SJSA1 (cell line): ENCODE data around the gene MSTO1. TPM values are rescaled to one million over a fixed set of nuclear protein-coding genes. Genes with fewer than 3 reads are reported as not detected.
"Not testable (repeated sequence)": the region's sequence is repeated elsewhere in the genome, so short reads cannot be mapped to it uniquely, and the experiment has no call there.

Experiments
- DNase-seq, 2 experiments: peaks; one replicate each; pipeline ENCODE4 v3.0.0-alpha.2; 2015 to 2020; ENCODE audit warnings: low spot score in 2 of 2, low read depth in 1 of 2
- H3K27ac ChIP-seq: fragments of 250-450 bp; sonication (Bioruptor Pico); 2 replicates; pipeline ENCODE4 v1.5.1; 2020; ENCODE audit warnings: mild to moderate bottlenecking, moderate library complexity
- H3K27me3 ChIP-seq: fragments of 250-450 bp; sonication (Bioruptor Pico); replicated peaks from 2 replicates; pipeline ENCODE4 v1.5.1; 2020; ENCODE audit warnings: mild to moderate bottlenecking, moderate library complexity
- H3K36me3 ChIP-seq: fragments of 250-450 bp; sonication (Bioruptor Pico); 2 replicates; pipeline ENCODE4 v1.5.1; 2020; ENCODE audit warnings: mild to moderate bottlenecking
- H3K4me1 ChIP-seq: fragments of 250-450 bp; sonication (Bioruptor Pico); replicated peaks from 2 replicates; pipeline ENCODE4 v1.6.1; 2021; ENCODE audit warnings: mild to moderate bottlenecking
- H3K4me3 ChIP-seq: fragments of 250-450 bp; sonication (Bioruptor Pico); 2 replicates; pipeline ENCODE4 v1.5.1; 2020; ENCODE audit warnings: mild to moderate bottlenecking
- H3K9me3 ChIP-seq: fragments of 250-450 bp; sonication (Bioruptor Pico); replicated peaks from 2 replicates; pipeline ENCODE4 v1.5.1; 2020; ENCODE audit warnings: mild to moderate bottlenecking
- total RNA-seq: library from RNA; depleted of rRNA; stranded (reverse); fragments of >200 nt; shearing (Covaris generic); gene quantifications from 2 replicates; pipeline ENCODE4 v1.2.3, GENCODE V29; 2014

The MSTO1 gene
- total RNA-seq, 1 experiment from 2014 or later: 34.0 TPM

- not testable (repeated sequence) for H3K27ac ChIP-seq, H3K9me3 ChIP-seq, H3K36me3 ChIP-seq, DNase-seq, H3K4me1 ChIP-seq, H3K4me3 ChIP-seq, H3K27me3 ChIP-seq
Measured at GRCh38 chr1:155595877-155596474, 14.0 kb upstream of the MSTO1 start.

GRCh38 chr1:155596864-155597263 is 13.2 kb upstream of the MSTO1 start:
- H3K27ac ChIP-seq: no peak overlapping the region
- H3K27me3 ChIP-seq: no peaks in the 10 kb centered on the region
- no peaks in the 10 kb centered on the region; the same call in 1 of the 2 replicates for H3K4me1 ChIP-seq
- H3K36me3 ChIP-seq: no peaks in the 10 kb centered on the region
- H3K4me3 ChIP-seq: no peak overlapping the region
- H3K9me3 ChIP-seq: no peaks in the 10 kb centered on the region
- no peak for DNase-seq

DNA sequence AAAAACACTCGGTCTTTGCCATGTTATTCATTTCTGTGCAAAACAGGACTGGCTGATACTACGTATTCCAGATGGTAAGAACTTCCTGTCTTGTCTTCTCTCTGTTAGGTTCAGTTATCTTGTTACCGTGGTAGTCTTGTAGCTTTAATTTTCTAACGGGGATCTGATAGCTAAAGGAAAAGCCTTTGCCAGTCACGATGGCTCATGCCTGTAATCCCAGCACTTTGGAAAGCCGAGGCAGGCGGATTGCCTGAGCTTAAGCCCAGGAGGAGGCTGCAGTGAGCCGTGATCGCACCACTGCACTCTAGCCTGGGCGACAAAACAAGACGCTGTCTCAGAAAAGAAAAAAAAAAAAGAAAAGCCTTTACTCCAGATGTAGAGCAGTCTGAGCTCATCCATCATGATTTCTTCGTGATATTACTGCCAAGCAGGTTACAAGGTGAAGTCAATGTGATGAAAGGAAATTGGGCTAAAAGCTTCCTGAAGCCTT is 11.1 kb upstream of the MSTO1 start:
- H3K36me3 ChIP-seq: no peaks in the 10 kb centered on the region
- H3K9me3 ChIP-seq: no peaks in the 10 kb centered on the region
- no peak overlapping the region for H3K27ac ChIP-seq
- H3K4me3 ChIP-seq: no peak overlapping the region
- no peak for DNase-seq
- no peaks in the 10 kb centered on the region; the same call in 1 of the 2 replicates for H3K4me1 ChIP-seq
- no peaks in the 10 kb centered on the region for H3K27me3 ChIP-seq

- not testable (repeated sequence) for H3K9me3 ChIP-seq, H3K27ac ChIP-seq, H3K4me3 ChIP-seq, H3K4me1 ChIP-seq, H3K36me3 ChIP-seq, DNase-seq, H3K27me3 ChIP-seq
Measured at GRCh38 chr1:155599828-155600572, 10.0 kb upstream of the MSTO1 start.

DNA sequence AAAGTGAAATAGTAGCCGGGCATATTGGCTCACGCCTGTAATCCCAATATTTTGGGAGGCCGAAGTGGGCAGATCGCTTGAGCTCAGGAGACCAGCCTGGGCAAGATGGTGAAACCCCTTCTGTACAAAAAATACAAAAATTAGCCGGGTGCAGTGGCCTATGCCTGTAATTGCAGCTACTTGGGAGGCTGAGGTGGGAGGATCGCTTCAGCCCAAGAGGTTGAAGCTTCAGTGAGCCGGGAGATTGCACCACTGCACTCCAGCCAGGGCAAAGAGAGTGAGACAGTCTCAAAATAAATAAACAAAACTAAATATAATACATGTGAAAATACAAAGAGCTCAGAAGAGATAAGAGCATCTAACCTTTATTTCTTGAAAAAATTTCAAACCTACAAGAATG is 2.3 kb upstream of the MSTO1 start:
- H3K27me3 ChIP-seq: no peaks in the 10 kb centered on the region
- H3K4me1 ChIP-seq: peaks cover 3% of the 10 kb centered on the region; the same call in 1 of the 2 replicates
- H3K36me3 ChIP-seq: peaks cover 7% of the 10 kb centered on the region
- H3K4me3 ChIP-seq: no peak overlapping the region
- H3K9me3 ChIP-seq: no peaks in the 10 kb centered on the region
- H3K27ac ChIP-seq: no peak overlapping the region
- peak; percentile 10 to 55 for DNase-seq

DNA sequence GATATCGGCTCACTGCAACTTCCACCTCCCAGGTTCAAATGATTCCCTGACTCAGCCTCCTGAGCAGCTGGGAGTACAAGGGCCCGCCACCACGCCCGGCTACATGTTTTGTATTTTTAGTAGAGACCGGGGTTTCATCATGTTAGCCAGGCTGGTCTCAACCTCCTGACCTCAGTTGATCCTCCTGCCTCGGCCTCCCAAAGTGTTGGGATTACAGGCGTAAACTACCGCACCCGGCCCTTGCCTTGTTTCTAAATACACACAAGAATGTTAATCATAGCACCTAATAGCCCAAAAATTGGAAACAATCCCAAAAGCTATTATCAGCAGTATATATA is 1.2 kb upstream of the MSTO1 start:
- Histone ChIP-seq H3K4me1 (peaks cover 3% of the 10 kb centered on the region; the same call in 1 of the 2 replicates), H3K27ac (no peak overlapping the region), H3K4me3 (no peak overlapping the region), H3K9me3 (no peaks in the 10 kb centered on the region), H3K36me3 (peaks cover 8% of the 10 kb centered on the region), H3K27me3 (no peaks in the 10 kb centered on the region)
- DNase-seq: no peak

DNA sequence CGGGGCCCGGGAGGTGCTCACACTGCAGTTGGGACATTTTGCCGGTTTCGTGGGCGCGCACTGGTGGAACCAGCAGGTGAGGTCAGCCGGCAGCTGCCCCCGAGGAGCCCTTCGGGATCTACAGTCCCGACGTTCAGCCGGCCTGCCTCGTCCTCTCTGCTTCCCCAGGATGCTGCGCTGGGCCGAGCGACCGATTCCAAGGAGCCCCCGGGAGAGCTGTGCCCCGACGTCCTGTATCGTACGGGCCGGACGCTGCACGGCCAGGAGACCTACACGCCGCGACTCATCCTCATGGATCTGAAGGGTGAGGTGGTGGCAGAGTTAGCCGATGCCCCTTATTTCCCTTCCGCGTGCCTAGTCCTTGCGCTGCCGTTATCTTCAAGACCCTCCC is 234 bp downstream of the MSTO1 start:
- DNase-seq, H3K9me3 ChIP-seq, H3K4me1 ChIP-seq, H3K27ac ChIP-seq, H3K27me3 ChIP-seq: not testable (repeated sequence)
- Histone ChIP-seq H3K36me3 (peaks cover 12% of the 10 kb centered on the region), H3K4me3 (peak overlapping the region; percentile 43)

- H3K36me3 ChIP-seq: peaks cover 12% of the 10 kb centered on the region
- not testable (repeated sequence) for H3K27ac ChIP-seq, H3K4me1 ChIP-seq, H3K4me3 ChIP-seq, H3K27me3 ChIP-seq, DNase-seq, H3K9me3 ChIP-seq
Measured at GRCh38 chr1:155613226-155613625, 3.2 kb downstream of the MSTO1 start.

- no peak for DNase-seq
- Histone ChIP-seq H3K9me3 (0 out of 2 replicates have a peak, but pooled peaks cover 4% of the 10 kb centered on the region), H3K27ac (no peak overlapping the region), H3K4me3 (no peak overlapping the region), H3K4me1 (no peaks in the 10 kb centered on the region), H3K27me3 (no peaks in the 10 kb centered on the region), H3K36me3 (no peaks in the 10 kb centered on the region)
Measured at GRCh38 chr1:155622191-155622590, 12.2 kb downstream of the MSTO1 start.

GRCh38 chr1:155623357-155623756 is 13.3 kb downstream of the MSTO1 start:
- H3K27me3 ChIP-seq: no peaks in the 10 kb centered on the region

DNA sequence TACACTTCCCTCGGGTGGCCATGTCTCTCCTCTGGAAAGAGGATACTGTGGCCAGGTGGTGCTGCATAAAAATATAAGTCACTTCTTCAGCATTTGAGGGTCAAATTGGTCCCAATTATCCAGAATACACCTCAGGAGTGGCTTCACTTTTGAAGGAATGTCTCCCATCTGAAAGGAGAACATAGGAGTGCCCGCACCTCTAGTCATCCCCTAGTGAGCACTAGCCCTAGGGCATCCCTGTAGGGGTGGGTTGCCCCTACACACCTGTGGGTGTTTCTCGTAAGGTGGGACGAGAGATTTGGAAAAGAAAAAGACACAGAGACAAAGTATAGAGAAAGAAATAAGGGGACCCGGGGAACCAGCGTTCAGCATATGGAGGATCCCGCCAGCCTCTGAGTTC is 16.4 kb downstream of the MSTO1 start:
- DNase-seq, H3K4me1 ChIP-seq, H3K4me3 ChIP-seq, H3K27me3 ChIP-seq, H3K9me3 ChIP-seq, H3K27ac ChIP-seq, H3K36me3 ChIP-seq: not testable (repeated sequence)

More at GRCh38 chr1:155623357-155623756, 13.3 kb downstream of the MSTO1 start:
- Histone ChIP-seq H3K4me3 (no peak overlapping the region), H3K27ac (no peak overlapping the region), H3K4me1 (no peaks in the 10 kb centered on the region), H3K36me3 (no peaks in the 10 kb centered on the region), H3K9me3 (0 out of 2 replicates have a peak, but pooled peaks cover 4% of the 10 kb centered on the region)
- DNase-seq: no peak

DNA sequence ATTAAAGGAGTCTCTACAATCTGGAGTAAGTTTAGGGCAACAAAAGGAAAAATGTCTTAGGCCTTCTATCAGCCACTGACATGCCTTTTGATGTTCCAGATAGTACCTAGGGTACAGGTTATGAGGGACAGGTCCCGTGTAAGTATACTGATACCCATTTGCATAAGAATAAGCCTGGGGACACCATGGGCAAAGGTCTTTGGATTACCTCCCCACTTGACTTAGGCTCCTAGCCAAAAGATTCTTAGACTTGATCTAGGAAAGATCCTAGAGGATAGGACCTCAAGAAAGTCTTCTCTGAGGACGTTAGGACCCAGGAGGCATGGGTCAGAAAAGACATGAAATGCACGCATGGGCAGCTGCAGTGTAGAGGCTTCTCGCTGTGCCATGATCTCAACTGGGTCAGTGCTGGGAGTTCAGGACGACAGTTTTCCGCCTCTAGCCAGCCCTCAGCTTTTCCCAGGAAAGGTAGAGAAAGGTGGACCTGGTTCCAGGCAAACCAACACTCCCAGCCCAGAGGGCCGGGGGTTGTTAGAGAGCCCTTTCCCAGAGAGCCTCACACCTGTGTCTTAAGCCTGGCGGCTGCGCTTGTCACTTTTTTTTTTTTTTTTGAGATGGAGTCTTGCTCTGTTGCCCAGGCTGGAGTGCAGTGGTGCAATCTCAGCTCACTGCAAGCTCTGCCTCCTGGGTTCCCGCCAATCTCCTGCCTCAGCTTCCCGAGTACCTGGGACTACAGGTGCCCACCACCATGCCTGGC is 26.6 kb downstream of the MSTO1 start:
- Histone ChIP-seq H3K27me3 (no peaks in the 10 kb centered on the region), H3K4me3 (no peak overlapping the region), H3K9me3 (peaks cover 6% of the 10 kb centered on the region; the same call in 1 of the 2 replicates), H3K4me1 (no peaks in the 10 kb centered on the region; the same call in 1 of the 2 replicates), H3K36me3 (peaks cover 4% of the 10 kb centered on the region; the same call in 1 of the 2 replicates), H3K27ac (no peak overlapping the region)
- no peak for DNase-seq

DNA sequence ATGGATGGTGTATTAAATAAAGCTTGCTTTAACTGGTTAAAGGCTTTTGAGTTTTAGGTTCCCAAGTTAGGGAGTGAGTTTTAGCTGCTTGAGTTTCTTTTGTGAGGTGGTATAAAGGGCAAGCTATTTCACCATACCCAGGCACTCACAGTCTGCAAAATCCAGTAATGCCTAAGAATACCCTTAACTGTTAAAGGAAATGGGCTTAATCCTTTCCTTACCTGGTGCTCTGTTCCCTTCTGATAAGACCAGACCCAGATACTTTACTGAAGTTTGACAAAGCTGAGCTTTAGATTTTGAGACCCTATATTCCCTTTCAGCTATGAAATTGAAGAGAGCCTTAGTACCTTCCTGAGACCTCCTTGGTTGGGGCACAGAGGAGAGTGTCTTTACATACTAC is 30.3 kb downstream of the MSTO1 start:
- Histone ChIP-seq H3K27me3 (no peaks in the 10 kb centered on the region), H3K4me1 (no peaks in the 10 kb centered on the region; the same call in 1 of the 2 replicates), H3K36me3 (peaks cover 31% of the 10 kb centered on the region), H3K9me3 (peaks cover 28% of the 10 kb centered on the region), H3K27ac (no peak overlapping the region), H3K4me3 (no peak overlapping the region)
- no peak for DNase-seq
